NCI-H146 treated with DMSO at 0.1 percent for 48 hours (cell line): ENCODE measurements around the gene AKAP13.

Experiments used
- DNase-seq: peaks from one replicate; lab custom pipeline; 2025; ENCODE audit not compliant: unreplicated experiment; lab: John Stamatoyannopoulos, UW

AKAP13 gene

GRCh38 chr15:85609492-85609891 lies 229.1 kb downstream of the AKAP13 start:
- DNase-seq: no peak

DNA sequence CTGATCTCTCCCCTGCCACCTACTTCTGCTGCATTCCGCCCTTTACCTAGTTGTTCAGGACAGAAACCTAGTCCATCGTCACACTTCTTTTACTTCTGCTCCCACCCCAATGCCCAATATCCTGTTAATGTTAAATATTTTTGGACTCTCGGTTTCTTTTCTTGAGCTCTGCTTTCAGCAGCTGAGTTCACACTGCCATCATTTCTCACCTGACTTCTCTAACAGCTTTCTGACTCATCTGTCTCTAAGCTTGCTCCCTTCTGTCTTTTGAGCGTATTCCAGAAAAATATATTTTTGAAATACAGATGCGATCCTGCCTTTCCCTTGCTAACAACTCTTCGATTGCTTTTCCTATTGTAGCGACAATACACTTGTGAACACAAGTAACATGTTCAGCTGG lies 231.0 kb downstream of the AKAP13 start:
- no peak for DNase-seq

DNA sequence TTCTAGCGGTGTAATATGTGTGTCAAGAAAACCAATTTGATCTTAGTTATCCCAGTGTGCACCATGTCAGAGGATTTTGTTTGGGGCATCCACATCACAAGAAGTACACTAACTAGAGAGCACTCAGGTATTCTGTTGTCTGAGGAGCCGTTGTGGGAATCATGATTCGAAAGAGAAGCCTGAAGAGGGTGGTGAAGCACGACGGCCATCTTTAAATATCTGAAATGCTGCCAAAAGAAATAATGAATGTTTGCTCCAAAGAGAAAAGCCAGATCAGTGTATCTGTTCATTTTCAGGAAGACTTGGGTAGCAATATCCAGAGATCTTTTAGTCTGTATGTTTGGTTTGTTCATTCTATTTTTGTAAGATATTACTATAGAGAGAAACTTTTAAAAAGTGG lies 233.7 kb downstream of the AKAP13 start:
- DNase-seq: no peak

- no peak for DNase-seq
These were observed 235.5 kb downstream of the AKAP13 start for GRCh38 chr15:85615930-85616329.

GRCh38 chr15:85616549-85617110 lies 236.2 kb downstream of the AKAP13 start:
- DNase-seq: no peak

DNA sequence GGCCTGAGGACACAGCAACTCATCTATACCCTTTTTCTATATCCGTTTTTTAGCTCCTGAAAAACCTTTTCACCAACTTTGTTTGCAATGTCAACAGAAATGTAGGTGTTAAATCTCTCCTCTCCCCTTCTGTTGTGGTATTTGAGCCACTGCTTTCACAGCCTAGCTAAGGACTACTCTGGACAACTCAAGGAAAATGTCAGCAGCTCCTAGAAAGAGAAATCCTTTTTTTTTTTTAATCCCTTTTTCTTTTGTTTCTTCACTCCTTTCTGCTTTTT lies 237.8 kb downstream of the AKAP13 start:
- DNase-seq: no peak

GRCh38 chr15:85618956-85619491 lies 238.6 kb downstream of the AKAP13 start:
- DNase-seq: no peak

DNA sequence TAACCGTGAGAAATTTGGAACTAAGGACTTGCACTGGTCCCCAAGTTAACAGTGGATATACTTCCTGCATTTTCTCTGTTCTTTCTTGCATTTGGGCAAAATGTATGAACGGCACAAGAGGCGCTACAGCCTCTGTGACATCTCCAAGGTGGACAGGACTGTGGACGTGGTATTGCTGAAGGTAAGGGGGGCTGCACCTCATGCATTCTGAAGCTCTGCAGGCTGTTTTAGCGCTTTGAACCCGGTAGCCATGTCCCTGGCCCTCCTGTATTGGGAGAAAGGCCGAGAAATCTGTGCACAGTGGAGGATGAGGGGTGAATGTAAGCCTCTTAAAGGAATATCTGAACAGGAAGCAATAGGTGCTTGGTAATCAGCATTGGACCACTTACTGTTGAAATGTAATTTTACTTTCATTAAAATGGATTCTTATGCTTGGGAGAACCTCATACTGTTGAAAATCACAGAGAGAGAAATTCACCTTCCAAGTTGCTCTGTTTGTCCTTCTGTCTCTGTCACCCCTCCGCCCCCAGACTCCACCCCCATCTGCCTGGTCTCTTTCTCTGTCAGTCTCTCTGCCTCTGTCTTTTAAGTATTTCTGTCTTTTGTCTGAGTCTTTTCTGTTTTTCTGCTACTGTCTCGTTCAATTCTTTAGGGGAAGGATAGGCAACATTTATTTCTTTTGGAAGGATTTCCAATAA lies 239.7 kb downstream of the AKAP13 start:
- DNase-seq: no peak

DNA sequence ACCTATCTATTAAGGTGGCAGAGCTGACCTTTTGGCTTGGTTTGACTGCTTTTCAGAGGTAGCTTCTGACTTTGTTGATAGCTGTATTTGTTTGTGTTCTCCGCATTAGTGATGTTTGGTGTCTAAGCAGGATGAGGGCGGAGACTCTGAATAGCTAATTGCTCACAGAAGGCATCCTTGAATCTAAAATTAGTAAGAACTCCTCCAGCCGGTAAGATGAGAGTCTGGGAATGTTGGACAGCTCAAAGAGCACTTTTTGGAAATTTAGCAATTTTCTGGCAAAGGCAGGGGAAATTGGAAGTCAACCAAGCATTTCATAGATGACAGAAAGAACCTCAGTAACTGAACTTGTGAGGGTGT lies 240.3 kb downstream of the AKAP13 start:
- no peak for DNase-seq

DNA sequence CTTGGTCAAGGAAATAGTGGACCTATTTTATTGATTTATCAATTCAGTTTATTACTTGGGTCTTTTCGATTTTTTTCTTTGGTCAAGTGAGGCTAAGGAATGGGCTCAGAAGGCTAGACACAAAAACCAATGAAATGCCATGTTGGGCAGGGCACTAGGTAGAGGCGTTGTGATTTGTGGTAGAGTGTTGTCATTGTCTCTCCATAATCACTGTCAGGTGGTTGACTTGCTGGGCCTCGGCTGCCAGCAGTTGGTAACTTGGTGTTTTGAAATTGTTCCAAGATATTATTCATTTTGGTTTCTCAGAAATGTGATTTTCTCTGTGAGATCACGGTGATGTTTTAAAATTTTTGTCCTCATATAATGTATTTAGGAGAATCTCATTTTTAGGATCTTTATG lies 240.7 kb downstream of the AKAP13 start:
- DNase-seq: no peak

DNA sequence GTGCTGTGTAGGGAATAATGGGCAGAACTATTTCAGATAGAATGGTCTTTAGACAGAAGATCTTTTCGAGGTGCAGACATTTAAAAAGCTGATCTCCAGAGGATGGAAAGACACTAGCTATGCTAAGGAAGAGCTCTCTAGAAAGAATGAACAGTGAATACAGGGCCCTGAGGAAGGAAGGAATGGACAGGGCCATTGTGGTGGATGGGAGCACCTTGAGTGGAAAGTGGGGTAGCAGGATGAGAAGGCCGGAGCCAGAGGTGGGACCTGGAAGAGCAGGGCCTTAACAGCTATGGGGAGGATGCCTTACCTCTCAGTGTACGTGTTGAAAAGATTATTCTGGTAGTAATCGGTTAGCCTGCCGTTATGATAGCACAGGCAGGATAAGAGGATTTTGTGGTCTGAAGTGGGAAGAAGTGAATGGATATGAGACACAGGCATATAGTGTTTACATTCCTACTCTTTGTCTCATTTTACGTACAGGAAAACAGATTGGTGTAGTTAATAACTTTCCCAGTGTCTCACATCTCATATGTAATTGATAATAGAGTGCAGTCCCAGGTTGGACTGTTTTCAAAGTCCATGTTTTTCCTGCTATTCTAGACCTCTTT lies 241.9 kb downstream of the AKAP13 start:
- no peak for DNase-seq

DNA sequence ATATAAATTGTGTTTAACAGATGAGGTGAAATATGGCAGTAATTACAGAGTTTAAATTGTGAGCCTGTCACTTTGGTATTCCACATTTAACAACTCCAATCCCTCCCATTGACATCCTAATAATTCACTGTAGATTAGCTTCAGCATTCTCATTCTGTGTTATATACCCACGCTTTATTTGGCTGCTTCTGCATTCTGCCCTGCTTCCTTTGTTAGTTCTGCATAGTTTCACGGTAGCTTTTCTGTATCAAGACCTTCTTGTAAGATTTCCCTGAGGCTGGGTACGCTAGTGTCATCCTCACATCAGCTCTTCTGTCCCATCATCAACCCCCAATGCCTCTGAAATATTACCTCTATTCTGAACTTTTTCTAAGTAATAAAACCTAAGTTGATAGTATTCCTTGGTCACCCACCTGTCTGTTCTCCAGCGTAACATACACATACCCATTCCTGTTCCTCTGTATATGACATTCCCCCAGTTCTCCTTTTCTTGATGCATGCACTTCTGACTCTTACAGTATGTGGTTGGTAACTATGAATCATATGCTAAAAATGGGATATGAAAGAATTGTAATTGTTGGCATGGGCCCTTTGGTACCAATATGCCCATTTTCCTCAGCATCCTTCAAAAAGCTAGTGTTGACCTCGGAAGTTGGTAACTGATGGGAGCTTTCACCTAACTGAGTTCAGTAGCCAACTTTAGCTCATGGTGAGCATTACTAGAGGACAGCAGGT lies 243.1 kb downstream of the AKAP13 start:
- DNase-seq: no peak

- DNase-seq: no peak
These were observed 243.9 kb downstream of the AKAP13 start for GRCh38 chr15:85624291-85624801.

DNA sequence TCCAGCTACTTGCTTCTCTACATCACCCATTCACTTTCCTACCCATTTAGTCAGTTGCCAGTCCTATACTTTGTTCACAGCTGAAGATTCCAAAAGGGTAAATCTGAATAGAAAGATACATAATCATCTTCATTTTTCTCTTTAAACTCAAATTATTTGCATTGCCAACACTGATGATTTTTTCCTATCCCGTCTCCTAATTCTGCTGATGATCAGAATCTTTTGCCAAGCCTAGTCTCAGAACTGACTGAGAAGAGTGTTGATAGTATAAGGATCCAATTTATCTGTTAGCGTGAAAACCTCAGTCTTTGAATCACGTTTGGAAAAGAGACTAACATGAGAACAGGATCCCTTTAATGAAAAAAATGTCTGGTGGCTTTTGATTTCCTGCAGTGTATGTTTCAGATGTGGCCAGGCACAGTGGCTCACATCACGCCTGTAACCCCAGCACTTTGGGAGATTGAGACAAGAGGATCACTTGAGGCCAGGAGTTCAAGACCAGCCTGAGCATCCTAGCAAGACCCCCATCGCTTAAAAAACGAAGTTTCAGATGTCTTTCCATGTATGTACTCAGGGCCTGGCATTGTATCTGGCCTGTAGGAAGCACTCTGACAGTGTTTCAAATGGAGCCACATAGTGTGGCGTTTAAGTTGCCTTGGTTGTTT lies 244.9 kb downstream of the AKAP13 start:
- DNase-seq: no peak

GRCh38 chr15:85625856-85626255 lies 245.5 kb downstream of the AKAP13 start:
- no peak for DNase-seq

- no peak for DNase-seq
These were observed 247.0 kb downstream of the AKAP13 start for GRCh38 chr15:85627213-85627935.

GRCh38 chr15:85630311-85630710 lies 249.9 kb downstream of the AKAP13 start:
- DNase-seq: no peak

GRCh38 chr15:85631018-85631417 lies 250.6 kb downstream of the AKAP13 start:
- DNase-seq: no peak

- no peak for DNase-seq
These were observed 251.6 kb downstream of the AKAP13 start for GRCh38 chr15:85632014-85632413.

DNA sequence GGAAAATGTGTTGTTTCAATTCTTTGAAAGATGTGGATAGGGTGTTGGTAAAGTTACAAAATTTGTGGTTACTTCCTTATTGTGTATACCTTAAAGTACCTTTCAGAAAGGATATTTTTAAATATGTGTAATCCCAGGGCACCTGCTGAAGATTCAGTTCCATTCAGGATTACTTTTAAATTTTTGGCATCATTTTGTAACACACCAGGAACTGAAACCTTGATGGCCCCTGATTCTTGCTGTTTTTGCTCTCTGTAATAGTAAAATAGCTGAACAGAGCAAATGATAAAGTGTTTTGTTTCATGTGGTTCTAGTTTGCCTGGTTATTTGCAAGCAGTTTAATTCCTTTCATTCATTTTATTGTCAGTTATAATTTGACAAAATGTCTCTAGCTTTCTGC lies 253.5 kb downstream of the AKAP13 start:
- no peak for DNase-seq

- DNase-seq: no peak
These were observed 255.9 kb downstream of the AKAP13 start for GRCh38 chr15:85636351-85636750.
